ENCODE measurements around the gene SKAP1. TPM values are rescaled to one million over a fixed set of nuclear protein-coding genes. Genes with fewer than 3 reads are reported as not detected.

Gene SKAP1
- polyA plus RNA-seq, 1 of the 3 experiments (the other 2 are of a cell fraction), result not detected

DNA sequence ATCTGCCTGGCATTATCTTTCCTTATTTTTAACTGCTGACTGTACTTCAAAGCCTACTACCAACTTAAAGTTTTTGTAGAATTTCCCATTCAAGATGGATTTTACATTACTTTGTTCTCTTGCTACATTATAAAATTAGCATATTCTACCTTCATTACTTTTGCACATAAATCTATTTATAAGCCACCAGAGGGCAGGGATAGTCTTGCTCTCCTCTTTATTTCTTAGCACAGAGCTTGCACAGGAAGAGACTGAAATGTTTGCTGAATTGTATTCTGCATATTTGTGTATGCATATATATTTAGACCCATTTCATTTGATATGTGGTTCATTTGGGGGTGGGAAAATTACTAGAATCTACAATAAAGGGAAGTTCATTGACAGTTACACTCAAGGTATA, 108.0 kb downstream of the SKAP1 start:
- H3K4me3 ChIP-seq (ENCODE audit: low read depth in 2 of 2, low read length in 1 of 2), result no peak overlapping the region
- H4K20me1 ChIP-seq (ENCODE audit: insufficient read depth), result no peaks in the 10 kb centered on the region
- no peaks in the 10 kb centered on the region for H3K79me2 ChIP-seq (ENCODE audit: insufficient read depth)
- no peak overlapping the region for H2AFZ ChIP-seq (ENCODE audit: low read depth)
- CTCF ChIA-PET, result interaction anchor here (1.8 to 2.6 kb wide), 3 partner anchors 11 to 297 kb away, joined by 4 to 9 read pairs (median 9); no protein-coding TSS in a partner anchor
- no peak for TF ChIP-seq FOSL2 (IDR thresholded peaks at IDR 0.05; ENCODE audit: borderline replicate concordance, low read depth)
- TF ChIP-seq, protein P1, sequence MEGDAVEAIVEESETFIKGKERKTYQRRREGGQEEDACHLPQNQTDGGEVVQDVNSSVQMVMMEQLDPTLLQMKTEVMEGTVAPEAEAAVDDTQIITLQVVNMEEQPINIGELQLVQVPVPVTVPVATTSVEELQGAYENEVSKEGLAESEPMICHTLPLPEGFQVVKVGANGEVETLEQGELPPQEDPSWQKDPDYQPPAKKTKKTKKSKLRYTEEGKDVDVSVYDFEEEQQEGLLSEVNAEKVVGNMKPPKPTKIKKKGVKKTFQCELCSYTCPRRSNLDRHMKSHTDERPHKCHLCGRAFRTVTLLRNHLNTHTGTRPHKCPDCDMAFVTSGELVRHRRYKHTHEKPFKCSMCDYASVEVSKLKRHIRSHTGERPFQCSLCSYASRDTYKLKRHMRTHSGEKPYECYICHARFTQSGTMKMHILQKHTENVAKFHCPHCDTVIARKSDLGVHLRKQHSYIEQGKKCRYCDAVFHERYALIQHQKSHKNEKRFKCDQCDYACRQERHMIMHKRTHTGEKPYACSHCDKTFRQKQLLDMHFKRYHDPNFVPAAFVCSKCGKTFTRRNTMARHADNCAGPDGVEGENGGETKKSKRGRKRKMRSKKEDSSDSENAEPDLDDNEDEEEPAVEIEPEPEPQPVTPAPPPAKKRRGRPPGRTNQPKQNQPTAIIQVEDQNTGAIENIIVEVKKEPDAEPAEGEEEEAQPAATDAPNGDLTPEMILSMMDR (IDR thresholded peaks at IDR 0.05), result peak; percentile 28
- H3K27me3 ChIP-seq (ENCODE audit: insufficient read depth), result peaks cover 70% of the 10 kb centered on the region
- no peaks in the 10 kb centered on the region for H3K4me1 ChIP-seq (ENCODE audit: control insufficient read depth in 1 of 2, insufficient read depth in 2 of 2, low read depth in 1 of 2, low read length in 1 of 2)
- H3K9me2 ChIP-seq, result no peaks in the 10 kb centered on the region
- no peak for DNase-seq
- H3K4me2 ChIP-seq, result no peak overlapping the region
- no peaks in the 10 kb centered on the region for H3K36me3 ChIP-seq (replicated peaks in 1 of 2; ENCODE audit: control insufficient read depth in 1 of 2, insufficient read depth in 2 of 2, low read length in 1 of 2)
- H3K27ac ChIP-seq (ENCODE audit: low read depth in 2 of 2, low read length in 1 of 2), result no peak overlapping the region
- H3F3A ChIP-seq (replicated peaks; ENCODE audit: insufficient read depth), result no peaks in the 10 kb centered on the region
- H3K9ac ChIP-seq, result no peak overlapping the region
- POLR2A ChIA-PET, result no interaction called here
- H3K9me3 ChIP-seq, result no peaks in the 10 kb centered on the region

DNA sequence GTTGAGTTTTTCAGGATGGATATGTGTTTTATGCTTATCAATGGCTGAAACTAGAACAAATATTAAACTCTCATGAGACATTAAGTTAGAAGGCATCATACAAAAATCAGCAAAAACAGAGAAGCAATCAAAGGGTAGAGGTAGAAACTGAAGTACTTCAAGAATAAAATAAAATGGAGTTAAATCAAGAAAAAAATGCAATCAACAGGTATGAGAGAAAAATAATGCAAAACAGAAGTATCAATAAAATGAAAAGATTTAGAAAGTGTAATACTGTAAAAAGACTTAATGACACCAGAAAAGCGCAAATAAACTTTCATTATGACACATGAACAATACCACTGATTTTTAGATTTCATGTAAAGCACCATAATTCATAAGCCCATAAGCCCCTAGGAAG, 112.3 kb downstream of the SKAP1 start:
- Histone ChIP-seq H3K27me3 (ENCODE audit: insufficient read depth) (peaks cover 53% of the 10 kb centered on the region), H3K9ac (no peak overlapping the region), H3K36me3 (replicated peaks in 1 of 2; ENCODE audit: control insufficient read depth in 1 of 2, insufficient read depth in 2 of 2, low read length in 1 of 2) (no peaks in the 10 kb centered on the region), H4K20me1 (ENCODE audit: insufficient read depth) (no peaks in the 10 kb centered on the region), H2AFZ (ENCODE audit: low read depth) (no peak overlapping the region), H3K4me3 (ENCODE audit: low read depth in 2 of 2, low read length in 1 of 2) (no peak overlapping the region), H3K79me2 (ENCODE audit: insufficient read depth) (no peaks in the 10 kb centered on the region), H3K27ac (ENCODE audit: low read depth in 2 of 2, low read length in 1 of 2) (no peak overlapping the region), H3F3A (replicated peaks; ENCODE audit: insufficient read depth) (no peaks in the 10 kb centered on the region), H3K4me2 (no peak overlapping the region), H3K4me1 (ENCODE audit: control insufficient read depth in 1 of 2, insufficient read depth in 2 of 2, low read depth in 1 of 2, low read length in 1 of 2) (no peaks in the 10 kb centered on the region), H3K9me3 (no peaks in the 10 kb centered on the region), H3K9me2 (no peaks in the 10 kb centered on the region)
- 12% methylated on average over 1 of the region's 1 CpG for WGBS (ENCODE audit: low lambda C conversion rate)
- CTCF ChIA-PET, result interaction anchor here (1.1 to 2.9 kb wide), 3 partner anchors 10 to 301 kb away, joined by 7 to 12 read pairs (median 8); no protein-coding TSS in a partner anchor
- DNase-seq, result no peak
- TF ChIP-seq, protein P2, sequence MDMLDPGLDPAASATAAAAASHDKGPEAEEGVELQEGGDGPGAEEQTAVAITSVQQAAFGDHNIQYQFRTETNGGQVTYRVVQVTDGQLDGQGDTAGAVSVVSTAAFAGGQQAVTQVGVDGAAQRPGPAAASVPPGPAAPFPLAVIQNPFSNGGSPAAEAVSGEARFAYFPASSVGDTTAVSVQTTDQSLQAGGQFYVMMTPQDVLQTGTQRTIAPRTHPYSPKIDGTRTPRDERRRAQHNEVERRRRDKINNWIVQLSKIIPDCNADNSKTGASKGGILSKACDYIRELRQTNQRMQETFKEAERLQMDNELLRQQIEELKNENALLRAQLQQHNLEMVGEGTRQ (IDR thresholded peaks at IDR 0.05; ENCODE audit: borderline replicate concordance, low read depth, low read length), result no peak
- TF ChIP-seq GATA2 (CRISPR knock-in tag; IDR thresholded peaks at IDR 0.05), result no peak
- no peak for TF ChIP-seq RXRA (IDR thresholded peaks at IDR 0.05; ENCODE audit: borderline replicate concordance, low read depth)
- no peak for TF ChIP-seq FOXM1 (IDR thresholded peaks at IDR 0.05; ENCODE audit: low read depth)
- no peak for TF ChIP-seq NFIC (IDR thresholded peaks at IDR 0.05; ENCODE audit: borderline replicate concordance)
- no peak for TF ChIP-seq RCOR1 (IDR thresholded peaks at IDR 0.05; ENCODE audit: low read length)
- no peak for TF ChIP-seq GABPA (IDR thresholded peaks at IDR 0.05; ENCODE audit: low read depth)
- TF ChIP-seq, protein P3, sequence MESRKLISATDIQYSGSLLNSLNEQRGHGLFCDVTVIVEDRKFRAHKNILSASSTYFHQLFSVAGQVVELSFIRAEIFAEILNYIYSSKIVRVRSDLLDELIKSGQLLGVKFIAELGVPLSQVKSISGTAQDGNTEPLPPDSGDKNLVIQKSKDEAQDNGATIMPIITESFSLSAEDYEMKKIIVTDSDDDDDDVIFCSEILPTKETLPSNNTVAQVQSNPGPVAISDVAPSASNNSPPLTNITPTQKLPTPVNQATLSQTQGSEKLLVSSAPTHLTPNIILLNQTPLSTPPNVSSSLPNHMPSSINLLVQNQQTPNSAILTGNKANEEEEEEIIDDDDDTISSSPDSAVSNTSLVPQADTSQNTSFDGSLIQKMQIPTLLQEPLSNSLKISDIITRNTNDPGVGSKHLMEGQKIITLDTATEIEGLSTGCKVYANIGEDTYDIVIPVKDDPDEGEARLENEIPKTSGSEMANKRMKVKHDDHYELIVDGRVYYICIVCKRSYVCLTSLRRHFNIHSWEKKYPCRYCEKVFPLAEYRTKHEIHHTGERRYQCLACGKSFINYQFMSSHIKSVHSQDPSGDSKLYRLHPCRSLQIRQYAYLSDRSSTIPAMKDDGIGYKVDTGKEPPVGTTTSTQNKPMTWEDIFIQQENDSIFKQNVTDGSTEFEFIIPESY (IDR thresholded peaks at IDR 0.05; ENCODE audit: borderline replicate concordance, low read depth), result no peak
- no peak for TF ChIP-seq SMC3 (IDR thresholded peaks at IDR 0.05; ENCODE audit: low read depth, low read length)
- POLR2A ChIA-PET, result no interaction called here

All from SK-N-SH (cell line).